Left hindlimb (tissue), 1 donor: ENCODE results near the gene PARVA.

Experiments
- DNase-seq: peaks from one replicate; pipeline ENCODE4 v3.0.0-alpha.2; 2018

PARVA gene

GRCh38 chr11:12434325-12434654 is 56.9 kb downstream of the PARVA start:
- DNase-seq = no peak

- no peak for DNase-seq
Observed at GRCh38 chr11:12435264-12435663, 57.9 kb downstream of the PARVA start.

- DNase-seq = no peak
Observed at GRCh38 chr11:12436266-12436665, 58.9 kb downstream of the PARVA start.

GRCh38 chr11:12438291-12438690 is 60.9 kb downstream of the PARVA start:
- no peak for DNase-seq

- no peak for DNase-seq
Observed at GRCh38 chr11:12439615-12440014, 62.2 kb downstream of the PARVA start.

GRCh38 chr11:12440565-12440964 is 63.2 kb downstream of the PARVA start:
- no peak for DNase-seq

GRCh38 chr11:12441231-12441861 is 64.0 kb downstream of the PARVA start:
- no peak for DNase-seq

- no peak for DNase-seq
Observed at GRCh38 chr11:12444601-12445000, 67.2 kb downstream of the PARVA start.

- DNase-seq = no peak
Observed at GRCh38 chr11:12445001-12445400, 67.6 kb downstream of the PARVA start.

GRCh38 chr11:12446863-12447262 is 69.5 kb downstream of the PARVA start:
- DNase-seq = no peak

- no peak for DNase-seq
Observed at GRCh38 chr11:12448131-12448939, 71.0 kb downstream of the PARVA start.

- DNase-seq = no peak
Observed at GRCh38 chr11:12449961-12450715, 72.8 kb downstream of the PARVA start.

GRCh38 chr11:12451179-12451814 is 73.9 kb downstream of the PARVA start:
- no peak for DNase-seq

GRCh38 chr11:12453243-12453642 is 75.9 kb downstream of the PARVA start:
- DNase-seq = no peak

GRCh38 chr11:12454782-12455181 is 77.4 kb downstream of the PARVA start:
- no peak for DNase-seq

GRCh38 chr11:12455938-12456337 is 78.6 kb downstream of the PARVA start:
- no peak for DNase-seq

- no peak for DNase-seq
Observed at GRCh38 chr11:12456651-12457579, 79.5 kb downstream of the PARVA start.

GRCh38 chr11:12458042-12458441 is 80.7 kb downstream of the PARVA start:
- DNase-seq = no peak

- no peak for DNase-seq
Observed at GRCh38 chr11:12459374-12459773, 82.0 kb downstream of the PARVA start.

GRCh38 chr11:12459865-12460444 is 82.6 kb downstream of the PARVA start:
- no peak for DNase-seq

- DNase-seq = no peak
Observed at GRCh38 chr11:12460466-12460865, 83.1 kb downstream of the PARVA start.

- DNase-seq = no peak
Observed at GRCh38 chr11:12461516-12461915, 84.1 kb downstream of the PARVA start.
